Measurements from ENCODE around the gene ZNF750.

DNA sequence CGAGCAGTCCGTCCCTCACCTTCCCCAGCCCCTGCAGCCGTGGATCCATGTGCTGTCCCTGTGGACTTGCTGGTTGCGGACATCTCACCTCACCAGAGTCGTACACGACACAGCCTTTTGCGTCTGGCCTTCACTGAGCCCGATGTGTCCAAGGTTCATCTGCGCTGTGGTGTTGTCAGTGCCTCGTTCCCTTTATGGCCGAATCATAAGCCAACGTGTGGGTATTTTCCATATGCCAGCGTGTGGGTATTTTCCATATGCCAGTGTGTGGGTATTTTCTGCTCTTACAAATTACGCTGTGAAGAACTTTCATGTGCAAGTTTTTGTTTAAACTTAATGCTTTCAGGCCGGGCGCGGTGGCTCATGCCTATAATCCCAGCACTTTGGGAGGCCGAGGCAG, 56.3 kb downstream of the ZNF750 start:
- TF ChIP-seq, protein P1, sequence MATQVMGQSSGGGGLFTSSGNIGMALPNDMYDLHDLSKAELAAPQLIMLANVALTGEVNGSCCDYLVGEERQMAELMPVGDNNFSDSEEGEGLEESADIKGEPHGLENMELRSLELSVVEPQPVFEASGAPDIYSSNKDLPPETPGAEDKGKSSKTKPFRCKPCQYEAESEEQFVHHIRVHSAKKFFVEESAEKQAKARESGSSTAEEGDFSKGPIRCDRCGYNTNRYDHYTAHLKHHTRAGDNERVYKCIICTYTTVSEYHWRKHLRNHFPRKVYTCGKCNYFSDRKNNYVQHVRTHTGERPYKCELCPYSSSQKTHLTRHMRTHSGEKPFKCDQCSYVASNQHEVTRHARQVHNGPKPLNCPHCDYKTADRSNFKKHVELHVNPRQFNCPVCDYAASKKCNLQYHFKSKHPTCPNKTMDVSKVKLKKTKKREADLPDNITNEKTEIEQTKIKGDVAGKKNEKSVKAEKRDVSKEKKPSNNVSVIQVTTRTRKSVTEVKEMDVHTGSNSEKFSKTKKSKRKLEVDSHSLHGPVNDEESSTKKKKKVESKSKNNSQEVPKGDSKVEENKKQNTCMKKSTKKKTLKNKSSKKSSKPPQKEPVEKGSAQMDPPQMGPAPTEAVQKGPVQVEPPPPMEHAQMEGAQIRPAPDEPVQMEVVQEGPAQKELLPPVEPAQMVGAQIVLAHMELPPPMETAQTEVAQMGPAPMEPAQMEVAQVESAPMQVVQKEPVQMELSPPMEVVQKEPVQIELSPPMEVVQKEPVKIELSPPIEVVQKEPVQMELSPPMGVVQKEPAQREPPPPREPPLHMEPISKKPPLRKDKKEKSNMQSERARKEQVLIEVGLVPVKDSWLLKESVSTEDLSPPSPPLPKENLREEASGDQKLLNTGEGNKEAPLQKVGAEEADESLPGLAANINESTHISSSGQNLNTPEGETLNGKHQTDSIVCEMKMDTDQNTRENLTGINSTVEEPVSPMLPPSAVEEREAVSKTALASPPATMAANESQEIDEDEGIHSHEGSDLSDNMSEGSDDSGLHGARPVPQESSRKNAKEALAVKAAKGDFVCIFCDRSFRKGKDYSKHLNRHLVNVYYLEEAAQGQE (tag by site-specific recombination; IDR thresholded peaks at IDR 0.05): no peak
- TF ChIP-seq MYNN (tag by site-specific recombination; IDR thresholded peaks at IDR 0.05; ENCODE audit: borderline replicate concordance): no peak
- TF ChIP-seq YY1 (tag by site-specific recombination; IDR thresholded peaks at IDR 0.05): no peak
- no peak for TF ChIP-seq ZNF248 (tag by site-specific recombination; IDR thresholded peaks at IDR 0.05)
- TF ChIP-seq ZNF621 (tag by site-specific recombination; IDR thresholded peaks at IDR 0.05): no peak
- TF ChIP-seq, protein P2, sequence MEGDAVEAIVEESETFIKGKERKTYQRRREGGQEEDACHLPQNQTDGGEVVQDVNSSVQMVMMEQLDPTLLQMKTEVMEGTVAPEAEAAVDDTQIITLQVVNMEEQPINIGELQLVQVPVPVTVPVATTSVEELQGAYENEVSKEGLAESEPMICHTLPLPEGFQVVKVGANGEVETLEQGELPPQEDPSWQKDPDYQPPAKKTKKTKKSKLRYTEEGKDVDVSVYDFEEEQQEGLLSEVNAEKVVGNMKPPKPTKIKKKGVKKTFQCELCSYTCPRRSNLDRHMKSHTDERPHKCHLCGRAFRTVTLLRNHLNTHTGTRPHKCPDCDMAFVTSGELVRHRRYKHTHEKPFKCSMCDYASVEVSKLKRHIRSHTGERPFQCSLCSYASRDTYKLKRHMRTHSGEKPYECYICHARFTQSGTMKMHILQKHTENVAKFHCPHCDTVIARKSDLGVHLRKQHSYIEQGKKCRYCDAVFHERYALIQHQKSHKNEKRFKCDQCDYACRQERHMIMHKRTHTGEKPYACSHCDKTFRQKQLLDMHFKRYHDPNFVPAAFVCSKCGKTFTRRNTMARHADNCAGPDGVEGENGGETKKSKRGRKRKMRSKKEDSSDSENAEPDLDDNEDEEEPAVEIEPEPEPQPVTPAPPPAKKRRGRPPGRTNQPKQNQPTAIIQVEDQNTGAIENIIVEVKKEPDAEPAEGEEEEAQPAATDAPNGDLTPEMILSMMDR (tag by site-specific recombination; IDR thresholded peaks at IDR 0.05): no peak
- TF ChIP-seq OVOL3 (tag by site-specific recombination; IDR thresholded peaks at IDR 0.05): no peak
- TF ChIP-seq ZNF530 (tag by site-specific recombination; IDR thresholded peaks at IDR 0.05; ENCODE audit: low read depth): no peak
- TF ChIP-seq SP3 (tag by site-specific recombination; IDR thresholded peaks at IDR 0.05): no peak
- no peak for TF ChIP-seq ZNF416 (tag by site-specific recombination; IDR thresholded peaks at IDR 0.05)
- no peak for TF ChIP-seq ZBTB20 (tag by site-specific recombination; IDR thresholded peaks at IDR 0.05)
- no peak for TF ChIP-seq PRDM1 (tag by site-specific recombination; IDR thresholded peaks at IDR 0.05)
- TF ChIP-seq ZNF660 (tag by site-specific recombination; IDR thresholded peaks at IDR 0.05): no peak
- TF ChIP-seq ZNF792 (tag by site-specific recombination; IDR thresholded peaks at IDR 0.05): no peak

All from HEK293 (cell line).